MM.1S (cell line): ENCODE measurements around the gene HOXB5.

Experiments used
- CTCF ChIP-seq: fragments of 300-600 bp; sonication (generic); IDR thresholded peaks from 2 replicates; pipeline ENCODE4 v1.5.1; 2016; ENCODE audit warnings: antibody characterized with exemption, low read length, mixed read lengths
- EZH2 ChIP-seq: fragments of 300-600 bp; sonication (generic); optimal IDR thresholded peaks from 2 replicates; pipeline ENCODE3; 2017; ENCODE audit warnings: low read depth, mild to moderate bottlenecking, antibody characterized with exemption, low read length, mixed read lengths
- EZH2phosphoT487 ChIP-seq: fragments of 300-600 bp; sonication (generic); IDR thresholded peaks from 2 replicates; pipeline ENCODE4 v1.6.1; 2018; ENCODE audit warnings: antibody characterized with exemption, low read length

DNA sequence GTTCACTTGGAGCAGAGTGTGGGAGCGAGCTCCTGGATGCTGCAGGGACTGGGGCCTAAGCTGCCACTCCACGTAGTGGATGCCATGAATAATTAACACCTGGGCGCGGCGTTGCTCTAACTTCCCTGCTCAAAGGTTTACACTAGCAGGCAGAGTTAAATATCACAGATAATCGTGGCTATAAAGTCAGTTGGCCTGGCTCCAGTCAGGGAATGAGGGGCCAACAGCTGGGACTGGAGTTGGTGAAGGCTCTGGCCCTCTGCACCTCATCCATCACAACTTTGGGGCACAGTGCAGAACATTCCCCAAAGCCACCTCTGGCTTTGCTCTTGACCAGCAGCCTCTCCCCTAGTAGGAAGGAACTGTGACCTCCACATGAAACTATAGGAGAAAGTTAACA, 26.4 kb downstream of the HOXB5 start:
- TF ChIP-seq CTCF (no peak), EZH2phosphoT487 (no peak), EZH2 (no peak)
